ENCODE data around the gene CHST13.
A peak's percentile ranks its signal among the peaks of the same experiment; 100 is the strongest.

Gene CHST13

GRCh38 chr3:126571078-126571477 is 47.1 kb downstream of the CHST13 start:
- Histone ChIP-seq H3K36me3 (ENCODE audit: control insufficient read depth in 2 of 2, insufficient read depth in 1 of 2, low read length in 2 of 2) (no peaks in the 10 kb centered on the region), H3K4me1 (ENCODE audit: control insufficient read depth, insufficient read depth, low read length) (no peaks in the 10 kb centered on the region), H3K9me3 (ENCODE audit: control insufficient read depth, insufficient read depth, low read depth, low read length) (no peaks in the 10 kb centered on the region), H3K4me3 (ENCODE audit: low read depth, low read length) (no peak overlapping the region), H3K27ac (ENCODE audit: extremely low read depth, low read depth, low read length) (no peak overlapping the region)
- CTCF ChIA-PET, result no interaction called here
- POLR2A ChIA-PET, result no interaction called here
- TF ChIP-seq SCRT2 (tag by site-specific recombination; IDR thresholded peaks at IDR 0.05) (peak; percentile 63), ZIC2 (tag by site-specific recombination; IDR thresholded peaks at IDR 0.05) (peak; percentile 60), KLF1 (tag by site-specific recombination; IDR thresholded peaks at IDR 0.05) (no peak), GLIS1 (tag by site-specific recombination; IDR thresholded peaks at IDR 0.05) (peak; percentile 61)

GRCh38 chr3:126573492-126574117 is 49.6 kb downstream of the CHST13 start:
- no peaks in the 10 kb centered on the region for H3K9me3 ChIP-seq (ENCODE audit: control insufficient read depth, insufficient read depth, low read depth, low read length)
- H3K4me1 ChIP-seq (ENCODE audit: control insufficient read depth, insufficient read depth, low read length), result no peaks in the 10 kb centered on the region
- no peak for TF ChIP-seq ZNF175 (tag by site-specific recombination; IDR thresholded peaks at IDR 0.05)
- TF ChIP-seq ZNF157 (tag by site-specific recombination; IDR thresholded peaks at IDR 0.05), result no peak
- H3K27ac ChIP-seq (ENCODE audit: extremely low read depth, low read depth, low read length), result no peak overlapping the region
- ChIA-PET POLR2A (no interaction called here), CTCF (interaction anchor here (0.5 kb wide), 1 partner anchor 8 kb away, joined by 3 read pairs; no protein-coding TSS in a partner anchor)
- no peaks in the 10 kb centered on the region for H3K36me3 ChIP-seq (ENCODE audit: control insufficient read depth in 2 of 2, insufficient read depth in 1 of 2, low read length in 2 of 2)
- no peak overlapping the region for H3K4me3 ChIP-seq (ENCODE audit: low read depth, low read length)

- Histone ChIP-seq H3K4me1 (ENCODE audit: control insufficient read depth, insufficient read depth, low read length) (no peaks in the 10 kb centered on the region), H3K36me3 (ENCODE audit: control insufficient read depth in 2 of 2, insufficient read depth in 1 of 2, low read length in 2 of 2) (no peaks in the 10 kb centered on the region), H3K27ac (ENCODE audit: extremely low read depth, low read depth, low read length) (no peak overlapping the region), H3K9me3 (ENCODE audit: control insufficient read depth, insufficient read depth, low read depth, low read length) (no peaks in the 10 kb centered on the region), H3K4me3 (ENCODE audit: low read depth, low read length) (no peak overlapping the region)
- ChIA-PET CTCF (no interaction called here), POLR2A (no interaction called here)
- TF ChIP-seq ZNF214 (tag by site-specific recombination; IDR thresholded peaks at IDR 0.05; ENCODE audit: borderline replicate concordance), result no peak
- no peak for TF ChIP-seq ZNF280D (tag by site-specific recombination; IDR thresholded peaks at IDR 0.05)
- TF ChIP-seq ZNF266 (tag by site-specific recombination; IDR thresholded peaks at IDR 0.05; ENCODE audit: low read depth), result no peak
- TF ChIP-seq ZNF169 (tag by site-specific recombination; IDR thresholded peaks at IDR 0.05), result no peak
- peak; percentile 72 for TF ChIP-seq EGR2 (tag by site-specific recombination; IDR thresholded peaks at IDR 0.05; ENCODE audit: low read depth)
- TF ChIP-seq AEBP2 (tag by site-specific recombination; IDR thresholded peaks at IDR 0.05; ENCODE audit: borderline replicate concordance), result no peak
- TF ChIP-seq, protein P1, sequence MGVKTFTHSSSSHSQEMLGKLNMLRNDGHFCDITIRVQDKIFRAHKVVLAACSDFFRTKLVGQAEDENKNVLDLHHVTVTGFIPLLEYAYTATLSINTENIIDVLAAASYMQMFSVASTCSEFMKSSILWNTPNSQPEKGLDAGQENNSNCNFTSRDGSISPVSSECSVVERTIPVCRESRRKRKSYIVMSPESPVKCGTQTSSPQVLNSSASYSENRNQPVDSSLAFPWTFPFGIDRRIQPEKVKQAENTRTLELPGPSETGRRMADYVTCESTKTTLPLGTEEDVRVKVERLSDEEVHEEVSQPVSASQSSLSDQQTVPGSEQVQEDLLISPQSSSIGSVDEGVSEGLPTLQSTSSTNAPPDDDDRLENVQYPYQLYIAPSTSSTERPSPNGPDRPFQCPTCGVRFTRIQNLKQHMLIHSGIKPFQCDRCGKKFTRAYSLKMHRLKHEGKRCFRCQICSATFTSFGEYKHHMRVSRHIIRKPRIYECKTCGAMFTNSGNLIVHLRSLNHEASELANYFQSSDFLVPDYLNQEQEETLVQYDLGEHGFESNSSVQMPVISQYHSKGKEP (tag by site-specific recombination; IDR thresholded peaks at IDR 0.05), result no peak
- no peak for TF ChIP-seq GFI1B (tag by site-specific recombination; IDR thresholded peaks at IDR 0.05)
- no peak for TF ChIP-seq ZNF513 (tag by site-specific recombination; IDR thresholded peaks at IDR 0.05)
- TF ChIP-seq ZNF518A (tag by site-specific recombination; conservative IDR thresholded peaks at IDR 0.05; ENCODE audit: low read depth), result no peak
- TF ChIP-seq ZNF501 (tag by site-specific recombination; IDR thresholded peaks at IDR 0.05), result no peak
- peak; percentile 40; the same call in 1 of the 2 replicates for TF ChIP-seq ZFHX2 (tag by site-specific recombination; conservative IDR thresholded peaks at IDR 0.05)
Observed at GRCh38 chr3:126577261-126577660, 53.3 kb downstream of the CHST13 start.
